Stimulated activated CD8-positive, alpha-beta memory T cell treated with anti-CD3 and anti-CD28 coated beads, Interleukin-4, amount 100 ng/mL, for 4 hours (primary cell): ENCODE data around the gene FXYD5.

Experiments used
- DNase-seq, 2 donors: peaks; one replicate each; pipeline ENCODE4 v3.0.0-alpha.2; 2020; ENCODE audit warnings: low read depth in 2 of 2, low spot score in 1 of 2

FXYD5 gene

GRCh38 chr19:35155981-35156672 is 1.6 kb downstream of the FXYD5 start:
- no peak for DNase-seq

GRCh38 chr19:35156673-35157014 is 2.1 kb downstream of the FXYD5 start:
- no peak for DNase-seq

- DNase-seq: no peak
Observed at GRCh38 chr19:35157431-35157830, 2.9 kb downstream of the FXYD5 start.

- DNase-seq: no peak
Observed at GRCh38 chr19:35159606-35160005, 5.1 kb downstream of the FXYD5 start.

- DNase-seq: no peak
Observed at GRCh38 chr19:35160629-35161433, 6.3 kb downstream of the FXYD5 start.

- DNase-seq: no peak
Observed at GRCh38 chr19:35161434-35161743, 6.9 kb downstream of the FXYD5 start.

- DNase-seq: no peak
Observed at GRCh38 chr19:35162471-35163326, 8.2 kb downstream of the FXYD5 start.

- DNase-seq: no peak
Observed at GRCh38 chr19:35164418-35164817, 9.9 kb downstream of the FXYD5 start.

- no peak for DNase-seq
Observed at GRCh38 chr19:35165200-35166058, 10.9 kb downstream of the FXYD5 start.

- no peak for DNase-seq
Observed at GRCh38 chr19:35166100-35167063, 11.8 kb downstream of the FXYD5 start.

GRCh38 chr19:35167251-35168119 is 12.9 kb downstream of the FXYD5 start:
- DNase-seq: no peak

- no peak for DNase-seq
Observed at GRCh38 chr19:35168196-35168595, 13.7 kb downstream of the FXYD5 start.

- DNase-seq: no peak
Observed at GRCh38 chr19:35169221-35169995, 14.9 kb downstream of the FXYD5 start.

- DNase-seq: no peak
Observed at GRCh38 chr19:35170359-35171061, 16.0 kb downstream of the FXYD5 start.

- DNase-seq: no peak
Observed at GRCh38 chr19:35171730-35172129, 17.2 kb downstream of the FXYD5 start.

- DNase-seq: no peak
Observed at GRCh38 chr19:35174226-35174625, 19.7 kb downstream of the FXYD5 start.

GRCh38 chr19:35176181-35176570 is 21.6 kb downstream of the FXYD5 start:
- no peak for DNase-seq
